Parathyroid adenoma (tissue), 2 donors: ENCODE data around the gene GADL1.

ENCODE experiments used
- H2AFZ ChIP-seq: fragments of 300-600 bp; sonication (generic); one replicate; pipeline ENCODE4 v1.7.0; 2017; ENCODE audit warnings: antibody characterized with exemption, mild to moderate bottlenecking
- H3K27ac ChIP-seq: fragments of 300-600 bp; sonication (generic); one replicate; pipeline ENCODE4 v1.7.0; 2017
- H3K27me3 ChIP-seq: fragments of 300-600 bp; sonication (generic); one replicate; pipeline ENCODE4 v1.7.0; 2017; ENCODE audit warnings: low read length; ENCODE audit not compliant: control insufficient read depth, insufficient read depth
- H3K36me3 ChIP-seq: fragments of 300-600 bp; sonication (generic); one replicate; pipeline ENCODE4 v1.7.0; 2017; ENCODE audit warnings: low read length; ENCODE audit not compliant: control insufficient read depth, insufficient read depth
- H3K4me1 ChIP-seq: fragments of 300-600 bp; sonication (generic); one replicate; pipeline ENCODE4 v1.7.0; 2017; ENCODE audit warnings: control low read depth
- H3K4me2 ChIP-seq: fragments of 300-600 bp; sonication (generic); one replicate; pipeline ENCODE4 v1.7.0; 2017; ENCODE audit warnings: low read length
- H3K4me3 ChIP-seq: fragments of 300-600 bp; sonication (generic); one replicate; pipeline ENCODE4 v1.7.0; 2017; ENCODE audit warnings: low read depth, low read length
- H3K79me2 ChIP-seq: fragments of 300-600 bp; sonication (generic); one replicate; pipeline ENCODE4 v1.7.0; 2017; ENCODE audit warnings: control low read depth
- H3K9ac ChIP-seq: fragments of 300-600 bp; sonication (generic); one replicate; pipeline ENCODE4 v1.7.0; 2017; ENCODE audit warnings: mild to moderate bottlenecking
- H3K9me3 ChIP-seq: fragments of 300-600 bp; sonication (generic); one replicate; pipeline ENCODE4 v1.7.0; 2017; ENCODE audit warnings: low read length; ENCODE audit not compliant: control insufficient read depth
- CTCF ChIP-seq: fragments of 300-600 bp; sonication (generic); IDR thresholded peaks from one replicate; pipeline ENCODE4 v1.7.0; 2017; ENCODE audit warnings: antibody characterized with exemption, mild to moderate bottlenecking
- donor health status: primary hyperparathyroidism.

GADL1 gene

DNA sequence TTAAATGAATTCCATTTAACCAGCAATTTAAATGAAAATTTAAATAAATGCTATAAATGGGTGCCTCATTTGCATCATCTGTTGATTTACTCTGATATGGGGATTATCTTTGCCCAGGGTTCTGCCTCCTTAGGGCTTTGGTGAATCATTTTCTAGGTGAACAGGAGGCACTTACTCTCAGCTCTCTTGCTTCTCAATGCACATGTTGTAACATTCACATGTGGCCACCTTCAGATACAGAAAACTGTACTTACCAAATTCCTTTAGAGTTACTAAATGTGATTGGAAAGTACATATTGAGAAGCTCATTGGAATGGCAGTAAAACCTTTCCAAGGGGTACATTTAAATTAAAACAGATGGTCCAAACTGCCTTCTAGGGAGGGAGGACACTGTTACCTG lies 20.8 kb downstream of the GADL1 start:
- H3K4me3 ChIP-seq: no peak overlapping the region
- H3K9me3 ChIP-seq: no peaks in the 10 kb centered on the region
- no peaks in the 10 kb centered on the region for H3K27me3 ChIP-seq
- no peak overlapping the region for H3K9ac ChIP-seq
- H3K36me3 ChIP-seq: no peaks in the 10 kb centered on the region
- H3K4me1 ChIP-seq: no peaks in the 10 kb centered on the region
- no peak overlapping the region for H3K4me2 ChIP-seq
- H3K27ac ChIP-seq: no peak overlapping the region
- H2AFZ ChIP-seq: no peak overlapping the region
- TF ChIP-seq CTCF: no peak
- H3K79me2 ChIP-seq: no peaks in the 10 kb centered on the region

DNA sequence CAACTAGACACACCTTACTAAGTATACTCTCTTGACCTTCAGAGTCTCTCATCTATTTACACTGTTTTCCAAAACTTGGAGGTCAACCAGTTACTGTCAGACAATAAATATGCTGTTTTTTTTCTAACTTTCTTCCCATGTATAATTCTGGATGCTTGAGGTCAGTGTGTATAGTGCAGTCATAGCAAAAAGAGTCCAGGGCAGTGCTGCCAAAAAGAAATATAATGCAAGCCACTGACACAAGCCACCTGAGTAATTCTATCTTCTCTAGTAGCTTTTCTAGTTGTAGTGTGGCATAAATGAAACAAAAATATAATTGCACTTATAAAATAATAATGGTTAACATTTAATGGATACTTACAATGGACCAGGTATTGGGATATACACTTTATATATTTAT lies 21.6 kb downstream of the GADL1 start:
- H3K27ac ChIP-seq: no peak overlapping the region
- no peaks in the 10 kb centered on the region for H3K36me3 ChIP-seq
- H2AFZ ChIP-seq: no peak overlapping the region
- no peaks in the 10 kb centered on the region for H3K27me3 ChIP-seq
- no peaks in the 10 kb centered on the region for H3K4me1 ChIP-seq
- H3K4me3 ChIP-seq: no peak overlapping the region
- no peaks in the 10 kb centered on the region for H3K9me3 ChIP-seq
- no peak overlapping the region for H3K9ac ChIP-seq
- H3K4me2 ChIP-seq: no peak overlapping the region
- TF ChIP-seq CTCF: no peak
- no peaks in the 10 kb centered on the region for H3K79me2 ChIP-seq

- Histone ChIP-seq H3K27ac (no peak overlapping the region), H3K4me3 (no peak overlapping the region), H3K4me2 (no peak overlapping the region), H3K4me1 (no peaks in the 10 kb centered on the region), H3K79me2 (no peaks in the 10 kb centered on the region), H3K27me3 (no peaks in the 10 kb centered on the region), H3K9me3 (no peaks in the 10 kb centered on the region), H2AFZ (no peak overlapping the region), H3K9ac (no peak overlapping the region), H3K36me3 (no peaks in the 10 kb centered on the region)
- TF ChIP-seq CTCF: no peak
These were observed 22.7 kb downstream of the GADL1 start for GRCh38 chr3:30871720-30872119.

DNA sequence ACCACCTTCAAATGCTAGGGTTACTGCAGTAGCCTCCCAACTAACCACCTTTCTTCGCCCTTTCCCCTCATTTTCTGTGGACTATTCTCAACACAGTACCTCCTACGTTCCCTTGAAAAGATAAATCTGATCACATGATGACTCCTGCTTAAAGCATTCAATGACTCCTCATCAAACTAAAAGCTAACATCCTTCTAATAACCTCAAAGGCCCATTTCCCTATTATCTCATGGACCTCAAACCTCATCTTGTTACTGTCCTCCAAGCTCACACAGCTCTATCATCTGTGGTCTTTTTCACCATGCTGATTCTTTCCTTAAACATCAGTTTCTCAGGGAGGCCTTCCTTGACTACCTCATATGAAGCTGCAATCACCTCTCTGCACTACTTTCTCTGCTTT lies 29.6 kb downstream of the GADL1 start:
- Histone ChIP-seq H3K4me2 (no peak overlapping the region), H3K9ac (no peak overlapping the region), H3K36me3 (no peaks in the 10 kb centered on the region), H3K9me3 (no peaks in the 10 kb centered on the region), H3K27me3 (no peaks in the 10 kb centered on the region), H3K4me3 (no peak overlapping the region), H3K4me1 (no peaks in the 10 kb centered on the region), H3K27ac (no peak overlapping the region), H2AFZ (no peak overlapping the region), H3K79me2 (no peaks in the 10 kb centered on the region)
- no peak for TF ChIP-seq CTCF

GRCh38 chr3:30864132-30864531 lies 30.3 kb downstream of the GADL1 start:
- Histone ChIP-seq H3K9ac (no peak overlapping the region), H3K36me3 (no peaks in the 10 kb centered on the region), H3K79me2 (no peaks in the 10 kb centered on the region), H3K9me3 (no peaks in the 10 kb centered on the region), H3K27me3 (no peaks in the 10 kb centered on the region), H3K4me2 (no peak overlapping the region), H3K4me1 (no peaks in the 10 kb centered on the region), H3K4me3 (no peak overlapping the region), H3K27ac (no peak overlapping the region), H2AFZ (no peak overlapping the region)
- TF ChIP-seq CTCF: no peak
